NCI-H187 treated with DMSO at 0.1 percent for 48 hours (cell line): Measurements from ENCODE around the gene MARCHF3.
"Not testable (repeated sequence)": the region's sequence is repeated elsewhere in the genome, so short reads cannot be mapped to it uniquely, and the experiment has no call there.

ENCODE experiments used
- DNase-seq: peaks from one replicate; lab custom pipeline; 2025; lab: John Stamatoyannopoulos, UW

Gene MARCHF3

GRCh38 chr5:126953640-126954039, 76.7 kb downstream of the MARCHF3 start:
- no peak for DNase-seq

GRCh38 chr5:126949475-126949874, 80.9 kb downstream of the MARCHF3 start:
- no peak for DNase-seq

GRCh38 chr5:126948453-126948852, 81.9 kb downstream of the MARCHF3 start:
- DNase-seq, result no peak

GRCh38 chr5:126948011-126948355, 82.4 kb downstream of the MARCHF3 start:
- DNase-seq, result no peak

GRCh38 chr5:126947146-126948010, 83.0 kb downstream of the MARCHF3 start:
- no peak for DNase-seq

GRCh38 chr5:126942908-126943307, 87.5 kb downstream of the MARCHF3 start:
- not testable (repeated sequence) for DNase-seq

- no peak for DNase-seq
Observed at GRCh38 chr5:126941403-126941802, 89.0 kb downstream of the MARCHF3 start.

GRCh38 chr5:126939887-126940286, 90.5 kb downstream of the MARCHF3 start:
- DNase-seq, result no peak

GRCh38 chr5:126938466-126938865, 91.9 kb downstream of the MARCHF3 start:
- DNase-seq, result no peak

GRCh38 chr5:126937771-126938170, 92.6 kb downstream of the MARCHF3 start:
- no peak for DNase-seq

- no peak for DNase-seq
Observed at GRCh38 chr5:126936775-126937418, 93.5 kb downstream of the MARCHF3 start.

- DNase-seq, result no peak
Observed at GRCh38 chr5:126931963-126932660, 98.2 kb downstream of the MARCHF3 start.

GRCh38 chr5:126928041-126928440, 102.3 kb downstream of the MARCHF3 start:
- DNase-seq, result no peak

- DNase-seq, result no peak
Observed at GRCh38 chr5:126927429-126927828, 102.9 kb downstream of the MARCHF3 start.

- DNase-seq, result no peak
Observed at GRCh38 chr5:126926187-126926586, 104.2 kb downstream of the MARCHF3 start.

GRCh38 chr5:126925482-126925881, 104.9 kb downstream of the MARCHF3 start:
- no peak for DNase-seq

- DNase-seq, result no peak
Observed at GRCh38 chr5:126924331-126925033, 105.9 kb downstream of the MARCHF3 start.

- DNase-seq, result no peak
Observed at GRCh38 chr5:126921241-126922091, 108.9 kb downstream of the MARCHF3 start.

GRCh38 chr5:126920291-126920690, 110.1 kb downstream of the MARCHF3 start:
- no peak for DNase-seq

GRCh38 chr5:126919566-126919965, 110.8 kb downstream of the MARCHF3 start:
- no peak for DNase-seq

- DNase-seq, result no peak
Observed at GRCh38 chr5:126918615-126918957, 111.8 kb downstream of the MARCHF3 start.
